CD4-positive, alpha-beta T cell treated with Interferon gamma for 1 hour (primary cell): ENCODE measurements around the gene MYO18A.

Source experiments
- DNase-seq: peaks from one replicate; pipeline ENCODE4 v3.0.0-alpha.2; 2020

MYO18A gene

DNA sequence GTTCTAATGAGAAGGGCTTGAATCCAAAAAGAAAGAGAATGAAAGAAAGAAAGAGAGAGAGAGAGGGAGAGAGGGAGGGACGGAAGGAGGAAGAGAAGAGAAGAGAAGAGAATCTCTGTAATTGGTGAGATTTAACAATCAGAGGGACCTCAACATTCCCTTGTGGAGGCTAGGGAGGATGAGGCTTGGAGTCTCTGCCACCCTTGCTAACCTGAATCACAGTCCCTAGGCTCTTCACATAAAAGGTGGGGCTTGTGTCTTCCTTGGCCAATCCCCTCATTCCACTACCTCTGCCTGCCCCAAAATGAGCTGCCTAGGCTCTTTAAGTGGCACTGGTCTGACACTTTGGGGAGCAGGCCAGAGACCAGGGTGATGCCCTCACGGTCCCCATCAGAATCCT is 107.2 kb downstream of the MYO18A start:
- no peak for DNase-seq

DNA sequence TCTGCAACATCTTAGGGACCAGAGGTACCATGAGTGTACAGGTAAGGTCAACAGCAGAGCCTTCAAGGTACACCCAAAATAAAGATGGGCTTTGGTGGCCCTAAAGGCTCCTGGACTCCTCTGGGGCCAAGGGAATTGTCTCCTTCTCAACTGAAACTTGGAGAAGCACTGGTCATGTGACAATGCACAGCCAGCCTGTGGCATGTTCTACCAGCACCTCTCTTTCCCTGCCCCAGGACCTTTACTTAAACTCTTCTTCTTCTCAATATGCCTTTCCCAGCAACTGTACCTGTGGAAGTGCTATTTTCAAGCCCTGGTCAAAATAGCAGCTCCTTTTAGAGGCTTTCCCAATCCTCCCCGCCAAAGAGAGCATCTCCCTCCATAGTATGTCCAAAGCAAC is 108.9 kb downstream of the MYO18A start:
- no peak for DNase-seq

DNA sequence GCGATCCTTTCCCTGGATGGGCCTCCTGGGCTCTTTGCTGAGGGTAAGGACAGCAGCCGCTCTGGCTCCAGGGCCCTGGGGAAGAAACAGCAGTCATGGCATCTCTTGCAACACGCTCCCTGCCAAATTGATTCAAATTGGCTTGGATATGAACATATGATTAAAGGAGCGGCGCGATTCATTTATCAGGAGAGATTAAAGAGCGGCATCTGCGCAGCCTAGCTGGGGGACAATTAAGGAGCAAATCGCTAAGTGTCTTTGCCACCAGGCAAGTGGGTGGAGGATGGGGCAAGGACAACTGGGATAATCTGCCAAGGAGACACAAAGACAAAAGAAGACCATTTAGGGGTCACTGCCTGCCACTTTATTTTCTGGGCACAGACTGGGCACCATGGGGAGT is 109.4 kb downstream of the MYO18A start:
- no peak for DNase-seq

DNA sequence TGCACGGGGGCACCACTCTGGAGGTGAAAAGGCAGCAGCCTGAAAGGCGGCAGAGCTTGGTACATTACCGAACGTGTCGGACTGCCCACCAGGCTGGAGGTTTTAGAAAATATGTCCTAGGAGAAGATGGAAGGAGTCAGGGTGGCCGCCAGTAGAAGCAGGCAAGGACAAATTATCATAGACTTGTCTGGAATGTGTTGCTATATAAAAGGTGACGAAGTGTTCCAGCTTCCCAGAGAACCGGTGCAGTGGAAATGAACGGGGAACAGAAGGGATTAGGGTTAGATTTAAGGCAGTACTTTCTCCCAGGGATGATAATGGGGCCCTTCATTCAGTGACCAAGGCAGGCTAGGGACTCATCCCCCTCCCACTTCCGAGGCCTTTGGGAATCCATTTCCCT is 109.9 kb downstream of the MYO18A start:
- DNase-seq = no peak

DNA sequence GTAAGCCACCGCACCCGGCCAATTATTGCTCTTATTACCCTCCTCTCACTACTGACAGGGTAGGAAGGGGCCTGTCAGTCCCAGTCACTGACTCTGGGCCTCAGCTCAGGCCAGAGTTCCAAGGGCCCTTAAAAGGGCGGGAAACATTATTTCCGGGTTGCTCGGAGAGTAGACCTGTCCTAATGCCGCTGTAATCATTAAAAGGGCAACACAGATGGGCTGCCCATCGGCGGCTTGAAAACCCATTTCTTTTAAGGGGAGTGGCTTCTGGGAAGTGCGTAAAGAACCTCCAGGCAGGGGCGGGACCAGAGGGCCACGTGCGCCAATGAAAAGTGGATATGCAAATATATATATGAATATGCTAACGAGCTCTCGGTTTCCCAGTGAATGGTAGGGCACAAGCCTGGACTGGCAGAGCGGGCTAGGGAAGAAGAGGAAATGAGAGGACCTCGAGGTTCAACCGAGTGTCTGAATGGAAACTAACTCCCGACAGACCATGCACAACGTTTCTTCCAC is 110.6 kb downstream of the MYO18A start:
- no peak for DNase-seq

DNA sequence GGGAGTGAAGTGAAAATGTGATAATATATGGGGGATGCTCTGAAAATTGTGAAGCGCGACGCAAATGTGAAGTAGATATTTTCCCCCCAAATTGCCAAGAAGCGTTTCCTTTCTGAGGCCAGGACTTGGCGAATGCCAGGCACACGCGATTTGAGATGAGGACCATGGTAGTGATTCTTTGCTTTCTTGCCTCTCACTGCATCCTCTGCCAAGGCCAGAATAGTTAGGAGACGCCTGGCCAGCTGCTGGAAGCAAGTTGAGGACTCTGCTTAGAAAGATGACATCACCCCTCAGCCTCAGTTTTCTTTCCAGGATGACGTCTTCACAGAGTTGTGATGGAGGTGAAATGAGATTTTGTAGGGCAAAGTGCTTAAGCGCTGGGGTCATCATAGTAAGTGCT is 111.4 kb downstream of the MYO18A start:
- DNase-seq = no peak

DNA sequence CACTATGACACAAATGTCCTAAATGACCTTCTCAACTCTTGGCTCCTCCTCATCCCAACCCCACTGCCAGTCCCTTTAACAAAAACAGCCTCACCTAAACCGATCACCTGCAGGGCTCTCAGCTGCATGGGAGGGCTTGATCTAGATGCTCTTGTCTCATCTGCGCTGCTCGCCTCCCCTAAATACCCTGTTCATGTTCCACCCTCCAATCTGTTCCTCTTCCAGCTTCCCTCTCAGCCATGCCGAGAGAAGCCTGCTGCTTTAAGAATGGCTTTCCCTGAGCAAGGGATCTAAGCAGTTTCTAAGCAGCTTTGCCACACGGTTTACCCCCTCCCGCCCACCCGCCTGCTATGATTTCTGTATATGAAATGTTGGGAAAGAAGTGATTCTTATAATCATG is 113.6 kb downstream of the MYO18A start:
- no peak for DNase-seq

DNA sequence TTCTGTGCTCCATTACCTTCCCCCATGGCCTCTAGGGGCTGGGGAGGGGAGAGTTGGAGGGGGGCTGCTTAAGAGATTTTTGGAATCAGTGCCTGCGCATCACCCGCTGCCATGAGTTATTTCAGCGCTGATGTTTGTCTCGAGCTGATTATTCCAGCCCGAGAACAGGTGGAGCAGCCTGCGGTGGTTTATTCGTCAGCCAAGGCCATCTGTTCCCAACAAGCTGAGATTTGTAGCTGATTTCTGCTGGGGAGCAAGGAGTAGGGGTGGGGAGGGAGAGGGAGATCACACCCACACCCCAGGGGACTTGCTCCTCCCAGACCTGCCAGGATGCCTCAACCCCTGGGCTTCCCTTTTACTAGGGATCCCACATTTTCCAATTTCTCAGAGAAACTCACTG is 114.2 kb downstream of the MYO18A start:
- no peak for DNase-seq

DNA sequence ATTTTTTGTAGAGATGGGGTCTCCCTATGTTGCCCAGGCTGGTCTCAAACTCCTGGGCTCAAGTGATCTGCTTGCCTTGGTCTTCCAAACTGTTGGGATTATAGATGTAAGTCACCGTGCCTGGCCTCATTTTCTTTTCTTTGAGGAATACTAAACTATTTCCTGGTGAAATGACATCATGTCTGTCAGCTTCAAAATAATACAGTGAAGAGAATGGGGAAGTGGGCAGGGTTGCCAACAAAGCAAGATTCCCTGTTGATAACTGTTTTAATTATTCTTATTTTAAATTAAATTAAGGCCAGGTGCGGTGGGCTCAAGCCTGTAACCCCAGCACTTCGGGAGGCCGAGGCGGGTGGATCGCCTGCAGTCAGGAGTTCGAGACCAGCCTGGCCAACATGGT is 116.2 kb downstream of the MYO18A start:
- DNase-seq = no peak

DNA sequence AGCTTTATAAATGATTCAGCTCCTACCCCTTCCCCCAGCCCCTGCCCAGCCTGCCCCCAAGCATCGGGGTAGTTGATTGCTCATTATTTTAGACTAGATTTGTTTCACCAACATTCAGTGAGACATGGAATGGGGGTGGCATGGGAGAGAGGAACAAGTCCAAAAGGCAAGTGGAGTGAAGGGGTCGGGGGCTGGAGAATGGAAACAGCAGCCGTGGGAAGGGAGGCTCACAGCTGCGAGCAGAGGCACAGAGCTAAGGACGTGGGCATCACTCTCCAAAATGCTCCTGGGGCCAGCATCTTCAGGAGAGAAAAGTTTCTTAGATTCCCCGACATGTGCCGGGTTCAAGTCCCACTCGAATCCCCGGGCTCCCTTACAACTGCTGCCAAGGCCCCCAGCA is 118.0 kb downstream of the MYO18A start:
- no peak for DNase-seq

DNA sequence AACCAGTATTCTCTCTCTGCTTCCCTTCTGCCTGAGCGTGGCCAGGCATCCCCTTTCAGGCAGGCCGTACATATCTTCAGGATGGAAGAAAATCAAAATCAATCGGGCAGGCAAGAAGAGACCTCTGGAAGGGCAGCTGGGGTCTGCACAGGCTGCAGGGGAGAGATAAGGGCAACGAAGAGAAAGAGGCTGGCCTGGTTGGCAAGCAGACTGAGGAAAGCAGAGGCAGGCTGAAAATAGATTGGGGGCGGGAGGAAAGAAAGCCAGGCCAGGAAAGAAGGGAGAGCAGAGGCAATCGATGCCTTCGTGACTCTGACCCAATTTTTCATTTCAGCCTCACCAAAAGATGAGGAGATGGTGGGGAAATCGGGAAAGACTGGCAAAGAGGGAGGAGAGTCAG is 119.2 kb downstream of the MYO18A start:
- DNase-seq = no peak

DNA sequence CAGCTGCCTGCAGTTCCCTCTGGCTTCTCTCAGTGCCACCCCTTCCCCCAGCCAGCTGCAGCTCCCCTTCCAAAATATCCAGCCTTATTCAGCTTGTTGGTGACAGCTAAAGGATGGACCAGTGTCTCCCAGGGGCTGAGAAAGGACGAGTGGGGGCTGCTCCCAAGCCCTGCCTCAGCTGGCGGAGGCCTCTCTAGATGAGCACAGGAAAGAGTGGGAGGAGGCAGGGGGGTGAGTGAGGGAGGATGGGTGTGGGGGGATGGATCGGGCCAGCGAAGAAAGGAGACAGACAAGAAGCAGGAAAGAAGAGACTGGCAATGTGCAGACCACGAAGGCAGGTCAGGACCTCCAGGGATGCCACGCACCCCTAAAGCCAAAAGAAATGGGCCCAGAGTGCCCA is 119.7 kb downstream of the MYO18A start:
- no peak for DNase-seq

DNA sequence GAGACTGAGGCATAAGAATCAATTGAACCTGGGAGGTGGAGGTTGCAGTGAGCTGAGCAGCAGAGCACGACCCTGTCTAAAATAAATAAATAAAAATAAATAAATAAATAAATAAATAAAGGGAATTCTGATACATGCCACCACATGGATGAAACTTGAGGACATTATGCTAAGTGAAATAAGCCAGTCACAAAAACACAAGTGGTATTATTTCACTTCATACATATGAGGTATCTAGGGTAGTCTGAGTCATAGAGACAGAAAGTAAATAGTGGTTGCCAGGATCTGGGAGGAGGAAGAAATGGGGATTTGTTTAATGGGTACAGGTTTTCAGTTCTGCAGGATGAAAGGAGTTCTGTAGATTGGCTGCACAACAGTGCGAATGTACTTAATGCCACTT is 120.9 kb downstream of the MYO18A start:
- no peak for DNase-seq

DNA sequence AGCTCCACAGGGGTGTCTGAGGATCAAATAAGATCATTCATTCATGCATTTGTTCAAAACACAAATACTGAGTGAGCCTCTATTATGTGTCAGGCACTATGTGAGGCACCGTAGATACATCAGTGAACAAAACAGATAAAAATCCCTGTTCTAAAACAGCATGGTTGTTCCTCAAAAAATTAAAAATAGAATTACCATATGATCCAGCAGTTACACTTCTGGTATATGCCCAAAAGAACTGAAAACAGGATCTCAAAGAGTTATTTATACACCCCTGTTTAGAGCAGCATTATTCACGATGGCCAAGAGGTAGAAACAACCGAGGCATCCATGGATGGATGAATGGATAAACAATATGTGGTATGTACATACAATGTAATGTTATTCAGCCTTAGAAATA is 121.8 kb downstream of the MYO18A start:
- DNase-seq = no peak

DNA sequence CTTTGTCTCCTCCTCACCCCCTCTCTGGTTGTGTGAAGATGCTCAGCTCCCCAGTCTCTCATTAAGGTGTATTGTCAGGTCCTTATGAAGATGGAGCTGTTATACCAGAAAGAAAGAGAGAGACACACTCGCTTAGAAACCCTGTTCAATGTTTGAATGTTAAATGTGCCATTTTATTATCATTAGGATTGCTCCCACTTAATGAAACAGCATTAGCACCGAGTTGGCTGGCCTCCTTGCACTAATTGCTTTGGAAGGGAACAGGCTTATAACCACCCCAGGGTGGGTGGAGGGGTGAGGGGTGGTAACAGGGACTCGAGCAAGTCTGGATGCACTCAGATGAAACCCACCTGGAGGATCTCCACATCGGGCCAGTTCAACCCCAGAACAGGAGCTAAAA is 122.8 kb downstream of the MYO18A start:
- DNase-seq = no peak

DNA sequence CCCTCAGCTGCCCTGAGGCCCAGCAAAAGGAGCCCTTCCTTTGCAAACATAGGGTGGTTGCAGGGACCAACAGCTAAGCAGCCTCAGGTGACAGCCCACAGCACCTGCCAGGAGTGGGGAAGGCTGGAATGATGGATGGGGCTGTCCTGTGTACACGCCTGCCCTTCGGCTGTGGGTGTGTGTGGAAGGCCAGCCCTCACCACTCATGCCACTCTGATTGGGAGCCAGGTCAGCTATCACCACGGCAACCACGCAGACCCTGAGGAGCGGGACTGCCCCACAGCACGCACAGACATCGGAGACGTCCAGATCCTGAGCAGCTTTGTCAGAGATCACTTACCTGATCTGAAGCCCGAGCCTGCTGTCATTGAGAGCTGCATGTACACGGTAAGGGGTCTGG is 125.4 kb downstream of the MYO18A start:
- DNase-seq = no peak

DNA sequence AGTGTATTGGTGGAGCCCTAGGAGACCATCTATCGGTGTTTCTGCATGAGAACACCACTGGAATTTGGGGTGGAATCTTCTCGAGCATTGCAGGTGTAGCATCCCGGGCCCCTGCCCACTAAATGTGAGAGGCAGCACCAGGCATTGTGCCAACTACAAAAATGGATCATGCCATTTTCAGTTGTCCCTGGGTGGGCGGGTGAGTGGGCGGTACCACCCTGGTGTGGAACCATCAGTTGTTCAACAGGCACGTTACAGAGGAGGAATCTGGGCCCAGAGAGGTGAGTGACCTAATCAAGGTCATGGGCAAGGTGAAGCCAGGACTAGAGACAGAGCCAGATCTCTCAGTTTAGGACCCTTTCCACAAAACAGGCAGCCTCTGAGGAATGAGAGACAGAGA is 128.5 kb downstream of the MYO18A start:
- DNase-seq = no peak

DNA sequence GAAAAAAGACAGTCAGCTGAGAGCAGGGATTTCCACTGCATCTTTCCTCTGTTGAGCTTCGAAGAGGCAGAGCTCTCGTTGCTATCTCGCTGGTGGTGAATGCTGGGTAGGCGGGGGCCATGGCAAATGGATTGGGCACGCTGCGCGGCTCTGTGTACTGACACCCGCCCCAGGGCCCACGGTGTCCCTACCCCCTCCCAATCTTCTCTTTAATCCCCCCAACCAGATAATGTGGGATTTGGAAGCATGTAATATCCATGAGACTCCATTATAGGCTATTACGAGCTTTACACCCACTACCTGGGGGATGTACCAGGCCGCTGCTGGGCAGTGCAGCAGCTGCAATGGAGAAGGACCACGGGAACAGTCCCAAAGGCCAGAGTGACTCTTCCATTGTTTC is 129.0 kb downstream of the MYO18A start:
- DNase-seq = no peak

DNA sequence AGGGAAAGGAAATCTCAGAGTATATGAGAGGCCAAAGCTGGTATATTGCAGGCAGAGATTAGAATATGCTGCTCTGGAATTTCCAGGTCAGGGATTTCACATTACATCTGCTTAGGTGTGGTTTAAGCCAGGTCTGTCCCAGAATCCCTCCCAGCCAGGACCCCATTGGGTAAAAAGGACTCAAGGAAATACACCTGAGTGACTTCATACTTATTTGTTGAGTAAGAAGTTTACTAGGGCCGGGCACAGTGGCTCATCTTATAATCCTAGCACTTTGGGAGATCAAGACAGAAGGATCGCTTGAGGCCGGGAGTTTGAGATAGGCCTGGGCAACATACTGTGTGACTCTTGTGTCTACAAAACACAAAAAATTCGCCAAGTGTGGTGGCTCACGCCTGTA is 130.0 kb downstream of the MYO18A start:
- no peak for DNase-seq

DNA sequence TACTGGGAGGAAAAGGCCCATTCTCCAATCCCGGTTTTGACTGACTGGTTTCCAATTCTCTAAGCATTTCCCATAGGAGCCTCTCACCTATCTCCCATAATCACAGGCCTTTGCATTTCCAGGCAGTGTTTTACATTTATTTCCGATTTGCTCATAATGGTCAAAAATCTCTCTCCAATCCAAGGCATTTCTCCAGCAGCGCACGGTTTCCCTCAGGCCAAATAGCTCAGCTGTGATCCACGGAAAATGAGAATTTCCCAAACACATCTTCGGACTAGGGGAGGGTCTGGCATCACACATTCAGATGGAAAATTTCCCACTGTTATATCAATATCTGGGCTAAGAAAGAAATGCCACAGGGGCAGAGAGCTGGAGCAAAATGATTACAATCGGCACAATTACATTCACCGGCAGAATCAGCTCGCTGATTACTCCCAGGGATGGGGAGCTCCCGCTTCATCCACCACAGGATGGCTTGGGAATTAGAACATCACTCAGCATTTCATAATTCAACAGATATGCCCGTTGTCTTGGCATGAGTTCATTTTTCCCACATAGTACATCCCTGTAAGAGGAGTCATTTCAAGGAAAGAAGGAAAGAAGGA is 130.6 kb downstream of the MYO18A start:
- DNase-seq = no peak

DNA sequence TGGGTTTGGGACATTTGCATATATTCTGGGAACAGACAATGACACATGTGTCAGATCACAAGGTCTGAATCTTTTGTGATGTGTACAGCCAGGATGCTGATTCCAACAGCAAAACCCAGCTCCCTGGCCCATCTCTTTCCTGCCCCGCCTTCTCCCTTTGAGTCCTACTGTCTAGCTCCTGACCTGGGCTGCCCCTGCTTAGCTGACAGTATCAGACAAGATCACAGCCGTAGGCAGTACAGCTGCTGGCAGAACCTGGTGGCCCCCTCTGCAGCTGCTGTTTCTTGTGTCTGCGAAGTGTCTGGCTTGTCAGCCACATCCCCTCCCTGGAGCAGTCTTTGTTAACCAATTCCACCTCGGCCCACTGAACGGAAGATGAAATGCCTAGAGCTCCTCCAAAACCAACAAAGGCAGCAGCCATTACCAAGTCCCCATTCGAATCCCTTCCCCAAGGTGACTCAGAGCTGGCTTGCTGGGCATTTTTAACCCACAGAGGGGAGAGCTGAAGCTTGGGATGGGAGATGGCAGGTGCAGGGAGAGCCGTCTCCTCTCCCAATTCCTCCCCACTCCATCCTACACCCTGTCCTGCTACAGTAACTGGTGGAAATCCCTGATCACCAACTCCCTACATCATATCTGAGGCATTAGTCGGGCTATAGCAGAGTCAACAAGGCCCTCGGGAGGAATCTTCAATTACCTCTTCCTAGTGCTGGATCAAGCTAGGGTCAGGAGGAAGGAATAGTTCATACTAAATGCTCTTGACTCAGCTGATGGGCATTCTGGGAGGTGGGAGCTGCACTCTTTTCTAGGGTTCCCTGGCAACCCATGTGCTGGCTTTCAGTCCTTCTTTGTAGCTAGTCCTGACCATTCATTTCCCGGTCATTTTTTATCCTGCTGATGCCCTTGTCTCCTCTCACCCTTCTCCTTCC is 131.5 kb downstream of the MYO18A start:
- no peak for DNase-seq

DNA sequence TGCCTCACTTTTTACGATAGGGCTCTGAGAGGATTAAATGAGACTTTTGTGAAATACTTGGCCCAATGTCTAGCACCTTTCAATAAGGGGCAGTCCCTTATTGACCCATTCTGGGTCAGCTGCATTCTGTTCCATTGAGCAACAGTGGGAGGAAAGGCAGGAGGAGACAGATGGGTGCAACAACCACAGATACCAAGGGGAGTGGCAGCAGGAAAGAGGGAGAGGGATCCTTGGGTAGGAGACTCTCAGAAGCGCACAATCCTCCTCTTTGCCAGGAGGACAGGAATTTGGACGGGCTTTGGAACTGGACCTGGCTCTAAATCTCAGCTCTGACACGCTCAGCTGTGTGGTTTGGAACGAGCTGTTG is 133.7 kb downstream of the MYO18A start:
- DNase-seq = no peak

DNA sequence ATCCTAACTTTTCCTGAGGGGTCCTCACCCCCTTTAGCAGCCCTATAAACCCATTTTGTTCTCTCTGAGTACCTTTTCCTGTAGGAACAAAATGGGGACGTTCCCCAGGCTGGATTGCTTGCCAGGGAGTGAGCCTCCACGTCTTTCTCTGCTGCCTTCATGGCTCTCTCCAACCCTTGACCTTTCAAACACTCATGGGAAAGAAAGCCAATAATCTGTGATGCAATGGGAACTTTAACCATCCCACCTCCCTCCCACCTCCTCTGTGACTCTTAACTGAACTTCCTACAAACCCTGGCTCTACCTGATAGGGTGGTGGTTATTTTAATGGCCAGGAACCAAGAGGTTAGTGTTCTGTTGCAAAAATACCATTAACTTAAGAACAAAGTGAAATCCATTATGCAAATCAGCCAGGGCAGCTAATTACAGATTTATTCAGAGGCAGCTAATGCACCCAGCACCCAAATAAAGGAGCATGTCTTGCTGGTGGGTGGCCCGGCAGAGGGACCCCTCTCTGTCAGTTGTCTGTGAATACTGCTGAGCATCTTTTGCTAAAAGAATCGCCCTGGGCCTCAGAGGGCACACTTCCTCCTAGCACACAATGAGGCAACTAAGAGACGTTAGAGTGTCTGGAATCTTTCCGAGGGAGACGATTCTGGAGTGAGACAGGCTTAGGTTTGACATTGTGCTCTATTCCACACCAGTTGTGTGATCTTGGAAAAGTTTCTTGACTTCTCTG is 134.3 kb downstream of the MYO18A start:
- no peak for DNase-seq

DNA sequence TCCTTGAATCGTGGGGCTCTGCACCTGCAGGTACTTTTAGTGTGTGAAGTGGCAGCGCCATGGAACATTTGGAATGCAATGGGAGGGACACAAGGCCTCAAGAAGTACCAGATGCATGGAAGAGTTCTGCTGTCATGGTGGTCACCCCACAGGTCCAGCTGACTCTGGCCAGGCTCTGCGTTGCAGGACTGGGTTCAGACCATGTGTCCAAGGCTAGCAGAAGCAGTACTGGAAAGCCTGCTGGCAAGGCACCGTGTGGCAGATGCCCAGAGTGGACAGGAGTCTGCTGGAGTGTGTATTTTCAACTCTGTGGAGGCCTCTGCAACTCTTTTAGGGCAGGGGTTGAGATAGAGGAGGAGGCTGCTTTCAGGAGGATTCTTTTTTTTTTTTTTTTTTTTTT is 135.2 kb downstream of the MYO18A start:
- no peak for DNase-seq
